Transverse colon (tissue), 4 donors: Measurements from ENCODE around the gene SLC6A9.

Experiments used
- POLR2AphosphoS5 ChIP-seq, 3 donors: sonication (generic); formaldehyde crosslinking; IDR thresholded peaks; one replicate each; pipeline ENCODE4 v1.6.1; 2016; ENCODE audit warnings: antibody characterized with exemption in 3 of 3
- TF ChIP-seq, protein P1 (sequence below), 5 experiments: fragments of 200-600 bp in 3 of 5; fragments of 450-650 bp in 2 of 5; sonication (generic) in 3 of 5; IDR thresholded peaks; 1 replicate in 2 of 5; 2 replicates in 3 of 5; pipeline ENCODE4 v1.5.1; 2016 to 2017; ENCODE audit warnings: antibody characterized with exemption in 5 of 5, inconsistent platforms in 3 of 5, mild to moderate bottlenecking in 2 of 5, moderate library complexity in 1 of 5

DNA sequence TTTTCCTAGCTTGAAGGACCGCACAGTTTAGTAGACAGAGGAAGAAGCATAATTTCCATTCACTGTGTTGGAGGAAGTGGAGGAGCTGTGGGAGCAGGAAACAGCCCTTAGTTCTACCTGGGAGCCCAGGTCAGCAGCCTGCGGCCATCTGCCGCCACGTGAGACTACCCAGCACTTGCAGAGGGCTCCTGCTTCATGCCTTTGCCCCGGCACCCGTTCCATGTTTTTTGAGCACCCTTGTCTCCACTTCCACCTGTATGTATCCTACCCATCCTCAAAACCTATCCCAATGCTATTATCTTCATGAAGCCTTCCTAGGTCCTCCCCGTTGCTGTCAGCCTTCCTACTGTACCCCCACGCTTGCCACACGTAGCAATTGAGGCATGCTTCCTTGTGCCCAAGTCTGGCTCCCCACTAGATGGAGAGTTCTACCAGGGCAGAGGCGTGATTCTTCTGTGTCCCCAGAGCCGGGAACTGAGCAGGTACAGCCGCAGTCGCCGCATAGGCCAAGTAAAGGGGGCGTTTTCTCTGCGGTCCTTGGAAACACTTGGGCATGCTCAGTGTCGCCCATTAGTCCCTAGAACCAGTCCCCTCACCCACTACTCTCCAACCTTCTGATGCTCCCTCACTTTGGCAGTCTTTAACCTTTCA is 1.9 kb downstream of the SLC6A9 start:
- no peak for TF ChIP-seq POLR2AphosphoS5 (IDR thresholded peaks at IDR 0.05)
- TF ChIP-seq, protein P1, sequence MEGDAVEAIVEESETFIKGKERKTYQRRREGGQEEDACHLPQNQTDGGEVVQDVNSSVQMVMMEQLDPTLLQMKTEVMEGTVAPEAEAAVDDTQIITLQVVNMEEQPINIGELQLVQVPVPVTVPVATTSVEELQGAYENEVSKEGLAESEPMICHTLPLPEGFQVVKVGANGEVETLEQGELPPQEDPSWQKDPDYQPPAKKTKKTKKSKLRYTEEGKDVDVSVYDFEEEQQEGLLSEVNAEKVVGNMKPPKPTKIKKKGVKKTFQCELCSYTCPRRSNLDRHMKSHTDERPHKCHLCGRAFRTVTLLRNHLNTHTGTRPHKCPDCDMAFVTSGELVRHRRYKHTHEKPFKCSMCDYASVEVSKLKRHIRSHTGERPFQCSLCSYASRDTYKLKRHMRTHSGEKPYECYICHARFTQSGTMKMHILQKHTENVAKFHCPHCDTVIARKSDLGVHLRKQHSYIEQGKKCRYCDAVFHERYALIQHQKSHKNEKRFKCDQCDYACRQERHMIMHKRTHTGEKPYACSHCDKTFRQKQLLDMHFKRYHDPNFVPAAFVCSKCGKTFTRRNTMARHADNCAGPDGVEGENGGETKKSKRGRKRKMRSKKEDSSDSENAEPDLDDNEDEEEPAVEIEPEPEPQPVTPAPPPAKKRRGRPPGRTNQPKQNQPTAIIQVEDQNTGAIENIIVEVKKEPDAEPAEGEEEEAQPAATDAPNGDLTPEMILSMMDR (IDR thresholded peaks at IDR 0.05), result no peak
